PC-3 (cell line): ENCODE data around the gene SLC3A2.

Experiments used
- EZH2 ChIP-seq: fragments of 300-600 bp; sonication (generic); IDR thresholded peaks from one replicate; pipeline ENCODE4 v1.6.1; 2017; ENCODE audit warnings: antibody characterized with exemption, mild to moderate bottlenecking, low read length; ENCODE audit not compliant: unreplicated experiment
- TF ChIP-seq, protein P1 (sequence below): fragments of 300-600 bp; sonication (generic); conservative IDR thresholded peaks from 2 replicates; pipeline ENCODE4 v1.5.1; 2017; ENCODE audit warnings: antibody characterized with exemption, low read depth, mild to moderate bottlenecking, low read length

DNA sequence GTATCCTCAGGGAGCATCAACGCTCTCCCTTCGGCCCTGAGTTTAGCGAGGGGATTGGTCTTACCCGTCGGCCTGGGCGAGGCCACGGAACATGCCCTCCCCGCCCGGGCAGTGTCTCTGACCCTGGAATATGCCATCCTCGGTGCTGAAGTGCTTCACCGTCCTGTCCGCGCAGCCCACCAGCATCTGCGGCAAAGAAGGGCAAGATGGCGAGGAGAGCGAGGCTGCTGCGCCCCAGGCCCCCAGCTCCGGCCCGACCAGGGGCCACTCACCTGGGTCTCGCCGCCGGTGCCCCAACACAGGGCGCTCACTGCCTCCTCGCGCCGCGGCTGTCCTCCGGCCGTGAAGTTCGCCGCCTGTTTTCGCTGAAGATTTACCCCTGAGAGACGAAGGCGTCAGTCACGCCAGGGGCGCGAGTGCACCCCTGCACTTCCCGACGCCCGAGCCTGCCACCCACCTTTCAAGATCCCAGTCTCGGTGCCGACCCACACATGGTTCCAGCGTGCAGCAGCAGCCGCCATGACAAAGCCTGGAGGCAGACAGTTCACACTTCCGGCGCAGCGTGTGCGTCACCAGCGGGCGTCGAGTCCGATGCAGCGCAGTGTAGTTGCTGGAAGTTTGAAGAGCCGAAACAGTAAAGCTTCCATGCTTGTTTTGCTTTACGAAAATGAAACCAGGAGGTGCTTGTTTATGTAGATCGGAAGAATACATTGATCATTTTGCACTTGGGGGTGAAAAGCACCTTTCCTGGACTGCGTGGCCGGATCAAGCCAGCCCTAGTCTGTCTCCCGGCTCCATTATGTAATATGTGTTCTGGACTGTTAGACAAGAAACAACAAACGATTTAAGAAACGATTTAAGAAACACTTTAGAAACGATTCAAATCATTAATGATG is 41.4 kb upstream of the SLC3A2 start, which contains the start of gene WDR74:
- TF ChIP-seq, protein P1, sequence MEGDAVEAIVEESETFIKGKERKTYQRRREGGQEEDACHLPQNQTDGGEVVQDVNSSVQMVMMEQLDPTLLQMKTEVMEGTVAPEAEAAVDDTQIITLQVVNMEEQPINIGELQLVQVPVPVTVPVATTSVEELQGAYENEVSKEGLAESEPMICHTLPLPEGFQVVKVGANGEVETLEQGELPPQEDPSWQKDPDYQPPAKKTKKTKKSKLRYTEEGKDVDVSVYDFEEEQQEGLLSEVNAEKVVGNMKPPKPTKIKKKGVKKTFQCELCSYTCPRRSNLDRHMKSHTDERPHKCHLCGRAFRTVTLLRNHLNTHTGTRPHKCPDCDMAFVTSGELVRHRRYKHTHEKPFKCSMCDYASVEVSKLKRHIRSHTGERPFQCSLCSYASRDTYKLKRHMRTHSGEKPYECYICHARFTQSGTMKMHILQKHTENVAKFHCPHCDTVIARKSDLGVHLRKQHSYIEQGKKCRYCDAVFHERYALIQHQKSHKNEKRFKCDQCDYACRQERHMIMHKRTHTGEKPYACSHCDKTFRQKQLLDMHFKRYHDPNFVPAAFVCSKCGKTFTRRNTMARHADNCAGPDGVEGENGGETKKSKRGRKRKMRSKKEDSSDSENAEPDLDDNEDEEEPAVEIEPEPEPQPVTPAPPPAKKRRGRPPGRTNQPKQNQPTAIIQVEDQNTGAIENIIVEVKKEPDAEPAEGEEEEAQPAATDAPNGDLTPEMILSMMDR = no peak
- no peak for TF ChIP-seq EZH2
